Tibial nerve (tissue), 4 donors: Measurements from ENCODE around the gene HLA-DOA. TPM values are rescaled to one million over a fixed set of nuclear protein-coding genes. Genes with fewer than 3 reads are reported as not detected.

Experiments used
- DNase-seq, 2 donors: peaks; one replicate each; pipeline ENCODE4 v3.0.0-alpha.2; 2019; ENCODE audit warnings: low spot score in 2 of 2
- H3K27ac ChIP-seq, 4 donors: fragments of 200-600 bp; sonication (generic) in 3 of 4; one replicate each; pipeline ENCODE4 v1.5.1; 2017 to 2019; ENCODE audit warnings: mild to moderate bottlenecking in 1 of 4
- H3K27me3 ChIP-seq, 2 donors: fragments of 200-600 bp; sonication (generic) in 1 of 2; one replicate each; pipeline versions ENCODE4 v1.5.1 to v1.6.0; 2017 to 2019
- H3K36me3 ChIP-seq, 3 donors: fragments of 200-600 bp; sonication (generic); one replicate each; pipeline ENCODE4 v1.5.1; 2018 to 2019
- H3K4me1 ChIP-seq, 4 donors: fragments of 200-600 bp; sonication (generic) in 3 of 4; one replicate each; pipeline ENCODE4 v1.5.1; 2017 to 2019
- H3K4me3 ChIP-seq, 4 donors: fragments of 200-600 bp; sonication (generic) in 3 of 4; one replicate each; pipeline ENCODE4 v1.5.1; 2017 to 2019; ENCODE audit warnings: mild to moderate bottlenecking in 1 of 4, moderate library complexity in 1 of 4
- H3K9me3 ChIP-seq, 4 donors: fragments of 200-600 bp; sonication (generic) in 3 of 4; one replicate each; pipeline ENCODE4 v1.5.1; 2017 to 2019
- EP300 ChIP-seq, 2 donors: sonication (generic); formaldehyde crosslinking; IDR thresholded peaks; one replicate each; pipeline ENCODE4 v1.6.1; 2017; ENCODE audit warnings: antibody characterized with exemption in 2 of 2, mild to moderate bottlenecking in 1 of 2
- POLR2A ChIP-seq, 2 donors: fragments of 450-650 bp; IDR thresholded peaks; one replicate each; pipeline ENCODE4 v1.6.1; 2017; ENCODE audit warnings: antibody characterized with exemption in 2 of 2, mild to moderate bottlenecking in 2 of 2, moderate library complexity in 2 of 2
- WGBS, 2 donors: methylation state at CpG; one replicate each; pipeline ENCODE4 v1.1.5; 2018; 5-methylcytosine and 5-hydroxymethylcytosine counted together
- total RNA-seq, 4 donors: library from RNA; depleted of rRNA; stranded (reverse); fragments of >200 nt; gene quantifications; one replicate each; pipeline ENCODE4 v1.1.0, GENCODE V29; 2016
- TF ChIP-seq, protein P1 (sequence below), 5 experiments: fragments of 200-600 bp in 3 of 5; fragments of 450-650 bp in 2 of 5; sonication (generic) in 3 of 5; IDR thresholded peaks; one replicate each; pipeline ENCODE4 v1.5.1; 2016 to 2019; ENCODE audit warnings: antibody characterized with exemption in 5 of 5, mild to moderate bottlenecking in 3 of 5, moderate library complexity in 2 of 5

The HLA-DOA gene
- total RNA-seq, 4 donors from 2014 or later: 3.0 to 17.7 (median 8.4) TPM

DNA sequence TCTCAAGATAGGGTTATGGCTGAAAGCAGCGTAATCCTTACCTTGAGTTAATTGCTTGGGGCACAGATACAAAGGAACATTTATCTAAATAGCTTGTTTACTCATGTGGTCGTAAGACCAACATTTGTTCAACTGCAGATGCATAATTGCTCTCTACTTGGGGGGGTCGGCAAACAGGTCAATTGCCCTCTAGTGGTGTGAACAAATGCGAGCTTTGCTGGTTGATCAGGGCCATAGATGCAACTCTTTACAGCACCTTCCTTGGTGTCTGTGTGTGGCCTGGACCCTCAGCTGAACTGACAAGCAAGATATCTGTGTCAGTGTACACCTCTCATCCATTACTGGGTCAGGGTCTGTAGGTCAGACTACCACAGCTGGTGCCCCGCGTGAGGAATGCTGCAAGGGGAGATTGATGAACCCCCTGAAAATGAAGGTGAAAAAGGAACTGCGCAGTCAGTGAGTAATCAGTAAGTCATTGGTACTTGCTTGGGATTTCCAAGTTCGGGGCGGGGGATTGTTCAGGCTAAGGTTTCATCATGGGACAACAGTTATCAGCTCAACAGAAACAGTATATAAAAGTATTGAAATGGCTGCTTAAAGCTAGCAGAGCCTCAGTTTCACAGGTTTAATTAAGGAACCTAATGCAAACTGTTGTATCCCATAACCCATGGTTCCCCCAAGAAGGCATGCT is 40.1 kb upstream of the HLA-DOA start:
- H3K9me3 ChIP-seq: no peaks in the 10 kb centered on the region
- peaks cover 0 to 5% of the 10 kb centered on the region in 2 donors for H3K27me3 ChIP-seq
- TF ChIP-seq POLR2A (IDR thresholded peaks at IDR 0.05) (no peak), EP300 (IDR thresholded peaks at IDR 0.05) (no peak)
- TF ChIP-seq, protein P1, sequence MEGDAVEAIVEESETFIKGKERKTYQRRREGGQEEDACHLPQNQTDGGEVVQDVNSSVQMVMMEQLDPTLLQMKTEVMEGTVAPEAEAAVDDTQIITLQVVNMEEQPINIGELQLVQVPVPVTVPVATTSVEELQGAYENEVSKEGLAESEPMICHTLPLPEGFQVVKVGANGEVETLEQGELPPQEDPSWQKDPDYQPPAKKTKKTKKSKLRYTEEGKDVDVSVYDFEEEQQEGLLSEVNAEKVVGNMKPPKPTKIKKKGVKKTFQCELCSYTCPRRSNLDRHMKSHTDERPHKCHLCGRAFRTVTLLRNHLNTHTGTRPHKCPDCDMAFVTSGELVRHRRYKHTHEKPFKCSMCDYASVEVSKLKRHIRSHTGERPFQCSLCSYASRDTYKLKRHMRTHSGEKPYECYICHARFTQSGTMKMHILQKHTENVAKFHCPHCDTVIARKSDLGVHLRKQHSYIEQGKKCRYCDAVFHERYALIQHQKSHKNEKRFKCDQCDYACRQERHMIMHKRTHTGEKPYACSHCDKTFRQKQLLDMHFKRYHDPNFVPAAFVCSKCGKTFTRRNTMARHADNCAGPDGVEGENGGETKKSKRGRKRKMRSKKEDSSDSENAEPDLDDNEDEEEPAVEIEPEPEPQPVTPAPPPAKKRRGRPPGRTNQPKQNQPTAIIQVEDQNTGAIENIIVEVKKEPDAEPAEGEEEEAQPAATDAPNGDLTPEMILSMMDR (IDR thresholded peaks at IDR 0.05): no peak
- no peak overlapping the region for H3K27ac ChIP-seq
- DNase-seq: no peak
- WGBS, 2 donors: 70% methylated on average over 9 of the region's 9 CpGs
- no peaks in the 10 kb centered on the region for H3K36me3 ChIP-seq
- no peaks in the 10 kb centered on the region for H3K4me1 ChIP-seq
- no peak overlapping the region for H3K4me3 ChIP-seq

DNA sequence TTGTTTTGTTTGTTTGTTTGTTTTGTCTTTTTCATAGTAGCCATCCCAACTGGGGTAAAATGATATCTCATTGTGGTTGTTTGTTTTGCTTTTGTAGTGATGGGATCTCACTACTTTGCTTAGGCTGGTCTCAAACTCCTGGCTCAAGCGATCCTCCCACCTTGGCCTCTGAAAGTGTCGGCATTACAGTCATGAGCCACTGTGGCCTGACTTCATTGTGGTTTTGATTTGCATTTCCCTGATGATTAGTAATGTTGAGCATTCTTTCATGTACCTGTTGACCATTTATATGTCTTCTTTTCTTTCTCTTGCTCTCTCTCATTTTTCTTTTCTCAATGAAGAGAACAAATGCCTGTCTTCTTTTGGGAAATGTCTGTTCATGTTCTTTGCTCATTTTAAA is 30.8 kb upstream of the HLA-DOA start:
- 87 to 92% methylated on average over 2 of the region's 2 CpGs for WGBS, 2 donors
- Histone ChIP-seq H3K4me3 (no peak overlapping the region), H3K27ac (no peak overlapping the region), H3K36me3 (no peaks in the 10 kb centered on the region), H3K9me3 (peaks cover 0 to 6% (median 0%) of the 10 kb centered on the region in 4 donors), H3K4me1 (no peaks in the 10 kb centered on the region), H3K27me3 (no peaks in the 10 kb centered on the region)
- no peak for DNase-seq
- TF ChIP-seq POLR2A (IDR thresholded peaks at IDR 0.05) (no peak), EP300 (IDR thresholded peaks at IDR 0.05) (no peak)
- TF ChIP-seq, protein P1 (IDR thresholded peaks at IDR 0.05): no peak

DNA sequence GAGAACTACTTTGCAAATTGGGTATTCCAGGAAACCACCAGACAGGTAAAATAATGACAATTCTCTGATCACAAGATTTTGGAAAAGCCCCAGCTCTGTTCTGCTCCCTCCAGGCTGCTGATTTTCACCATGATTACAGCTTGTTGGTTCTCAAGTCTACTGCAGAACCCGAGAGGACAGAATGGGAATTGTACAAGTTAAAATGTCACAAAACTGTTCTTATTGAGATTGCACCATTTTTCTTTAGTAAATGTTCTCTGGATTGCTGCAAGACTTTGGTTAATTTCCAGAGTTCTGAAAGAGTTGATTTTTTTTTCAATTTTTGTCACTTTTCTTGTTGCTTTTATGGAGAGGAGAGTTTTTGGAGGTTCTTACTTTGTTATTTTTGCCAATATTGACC is 27.1 kb upstream of the HLA-DOA start:
- no peaks in the 10 kb centered on the region for H3K27me3 ChIP-seq
- H3K27ac ChIP-seq: no peak overlapping the region
- H3K36me3 ChIP-seq: no peaks in the 10 kb centered on the region
- 50 to 53% methylated on average over 1 of the region's 1 CpG for WGBS, 2 donors
- H3K4me1 ChIP-seq: no peaks in the 10 kb centered on the region
- TF ChIP-seq, protein P1 (IDR thresholded peaks at IDR 0.05): no peak
- TF ChIP-seq POLR2A (IDR thresholded peaks at IDR 0.05) (no peak), EP300 (IDR thresholded peaks at IDR 0.05) (no peak)
- H3K9me3 ChIP-seq: peaks cover 0 to 7% (median 0%) of the 10 kb centered on the region in 4 donors
- DNase-seq: no peak
- no peak overlapping the region for H3K4me3 ChIP-seq

DNA sequence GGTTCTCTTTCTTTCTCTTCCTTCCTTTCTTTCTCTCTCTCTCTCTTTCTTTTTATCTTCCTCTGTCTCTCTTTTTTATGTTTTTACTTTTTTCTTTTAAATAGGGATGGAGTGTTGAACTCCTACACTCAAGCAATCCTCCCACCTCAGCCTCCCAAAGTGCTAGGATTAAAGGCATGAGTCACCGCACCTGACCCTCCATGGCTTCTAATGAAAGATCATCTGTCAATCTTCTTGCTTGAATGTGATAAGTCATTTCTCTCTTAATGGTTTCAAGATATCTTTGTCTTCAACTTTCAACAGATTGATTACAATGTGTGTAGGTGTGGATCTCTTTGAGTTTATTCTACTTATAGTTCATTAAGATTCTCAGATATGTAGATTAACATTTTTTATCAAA is 25.2 kb upstream of the HLA-DOA start:
- no peak for DNase-seq
- TF ChIP-seq EP300 (IDR thresholded peaks at IDR 0.05) (no peak), POLR2A (IDR thresholded peaks at IDR 0.05) (no peak)
- TF ChIP-seq, protein P1 (IDR thresholded peaks at IDR 0.05): no peak
- Histone ChIP-seq H3K27ac (no peak overlapping the region), H3K4me3 (no peak overlapping the region), H3K4me1 (peaks cover 0 to 6% (median 2%) of the 10 kb centered on the region in 4 donors), H3K9me3 (peaks cover 0 to 7% (median 0%) of the 10 kb centered on the region in 4 donors), H3K36me3 (no peaks in the 10 kb centered on the region), H3K27me3 (no peaks in the 10 kb centered on the region)
- WGBS, 2 donors: 90 to 92% methylated on average over 1 of the region's 1 CpG

DNA sequence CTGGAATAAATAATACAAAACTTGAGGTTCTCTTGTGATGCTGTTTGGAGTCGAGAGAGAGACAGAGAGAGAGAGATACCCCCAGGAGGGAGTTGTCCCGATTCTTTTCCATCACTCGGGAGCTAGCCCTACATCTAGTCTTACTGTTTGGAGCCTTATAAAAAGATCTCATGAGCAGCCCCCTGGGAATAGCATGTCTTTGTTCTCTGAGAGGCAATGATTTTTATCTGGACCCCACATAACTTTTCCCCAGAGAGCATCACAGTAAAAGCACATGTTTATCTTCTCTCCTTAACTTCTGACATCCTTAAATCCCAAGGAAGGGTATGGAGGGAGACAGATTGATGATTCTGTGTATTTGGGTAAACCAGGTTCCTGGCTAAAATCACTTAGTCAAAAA is 20.9 kb upstream of the HLA-DOA start:
- Histone ChIP-seq H3K27ac (peak overlapping the region; percentile 27 to 90 (median 80)), H3K4me3 (no peak overlapping the region), H3K4me1 (peaks cover 0 to 20% (median 9%) of the 10 kb centered on the region in 4 donors), H3K9me3 (peaks cover 0 to 5% (median 0%) of the 10 kb centered on the region in 4 donors), H3K27me3 (no peaks in the 10 kb centered on the region), H3K36me3 (no peaks in the 10 kb centered on the region)
- TF ChIP-seq, protein P1 (IDR thresholded peaks at IDR 0.05): no peak
- TF ChIP-seq EP300 (IDR thresholded peaks at IDR 0.05) (no peak), POLR2A (IDR thresholded peaks at IDR 0.05) (no peak)
- WGBS, 2 donors: 46 to 59% methylated on average over 3 of the region's 3 CpGs
- no peak for DNase-seq
